GM10248 (cell line): ENCODE results near the gene PRKCQ.
"Not testable (repeated sequence)": the region's sequence is repeated elsewhere in the genome, so short reads cannot be mapped to it uniquely, and the experiment has no call there.

ENCODE experiments used
- CTCF ChIA-PET: fragments of 300-600 bp; sonication (Branson Sonifier 250); formaldehyde crosslinking; extraction: SDS; loops from one replicate; lab custom pipeline; 2021; ENCODE audit warnings: antibody characterized with exemption; lab: Yijun Ruan, JAX
- POLR2A ChIA-PET: fragments of 350-650 bp; sonication (Branson Sonifier 250); formaldehyde crosslinking; extraction: SDS; loops from one replicate; lab custom pipeline; 2020; ENCODE audit warnings: antibody characterized with exemption; lab: Yijun Ruan, JAX
- DNase-seq: peaks from one replicate; pipeline ENCODE4 v3.0.0; 2012; ENCODE audit errors: extremely low spot score
- TF ChIP-seq, protein P1 (sequence below): IDR thresholded peaks from 2 replicates; pipeline ENCODE4 v1.5.1; 2012; ENCODE audit warnings: mild to moderate bottlenecking, low read depth; ENCODE audit errors: extremely low read depth, missing control alignments, control extremely low read depth

The PRKCQ gene

DNA sequence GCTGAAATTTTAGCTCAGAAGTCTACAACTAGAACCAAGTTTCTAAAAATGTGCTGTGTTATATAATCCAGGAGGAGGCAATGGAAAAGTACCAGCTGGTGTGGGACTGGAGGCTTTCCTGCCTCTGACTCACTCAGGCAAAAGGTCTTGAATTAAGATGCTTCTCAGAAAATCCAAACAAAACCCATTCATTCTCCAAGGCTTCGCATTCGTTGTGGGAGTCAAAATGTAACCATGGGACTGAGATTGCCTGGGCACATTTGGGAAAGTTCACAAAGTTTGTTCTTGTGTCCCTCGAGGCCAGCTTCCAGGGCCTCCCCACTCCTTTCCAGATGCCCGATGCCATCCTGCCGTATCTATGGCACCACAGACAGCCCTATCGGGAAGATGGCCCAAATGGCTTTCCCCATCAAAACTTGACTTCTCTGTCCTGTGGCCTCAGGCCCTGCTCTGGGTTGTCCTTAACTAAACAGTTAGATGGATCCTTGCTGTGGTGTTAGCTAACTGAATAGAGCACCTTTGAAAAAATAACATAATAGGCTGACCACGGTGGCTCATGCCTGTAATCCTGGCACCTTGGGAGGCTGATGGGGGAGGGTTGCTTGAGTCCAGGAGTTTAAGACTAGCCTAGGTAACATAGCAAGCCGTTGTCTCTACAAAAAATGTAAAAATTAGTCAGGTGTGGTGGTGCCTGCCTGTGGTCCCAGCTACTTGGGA, 196.8 kb downstream of the PRKCQ start:
- TF ChIP-seq, protein P1, sequence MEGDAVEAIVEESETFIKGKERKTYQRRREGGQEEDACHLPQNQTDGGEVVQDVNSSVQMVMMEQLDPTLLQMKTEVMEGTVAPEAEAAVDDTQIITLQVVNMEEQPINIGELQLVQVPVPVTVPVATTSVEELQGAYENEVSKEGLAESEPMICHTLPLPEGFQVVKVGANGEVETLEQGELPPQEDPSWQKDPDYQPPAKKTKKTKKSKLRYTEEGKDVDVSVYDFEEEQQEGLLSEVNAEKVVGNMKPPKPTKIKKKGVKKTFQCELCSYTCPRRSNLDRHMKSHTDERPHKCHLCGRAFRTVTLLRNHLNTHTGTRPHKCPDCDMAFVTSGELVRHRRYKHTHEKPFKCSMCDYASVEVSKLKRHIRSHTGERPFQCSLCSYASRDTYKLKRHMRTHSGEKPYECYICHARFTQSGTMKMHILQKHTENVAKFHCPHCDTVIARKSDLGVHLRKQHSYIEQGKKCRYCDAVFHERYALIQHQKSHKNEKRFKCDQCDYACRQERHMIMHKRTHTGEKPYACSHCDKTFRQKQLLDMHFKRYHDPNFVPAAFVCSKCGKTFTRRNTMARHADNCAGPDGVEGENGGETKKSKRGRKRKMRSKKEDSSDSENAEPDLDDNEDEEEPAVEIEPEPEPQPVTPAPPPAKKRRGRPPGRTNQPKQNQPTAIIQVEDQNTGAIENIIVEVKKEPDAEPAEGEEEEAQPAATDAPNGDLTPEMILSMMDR, result no peak
- ChIA-PET CTCF (interaction anchor here (1.1 to 8.6 kb wide), 6 partner anchors 8 to 181 kb away, joined by 4 to 85 read pairs (median 6); partner anchors contain the start of gene PFKFB3), POLR2A (no interaction called here)
- DNase-seq, result no peak

DNA sequence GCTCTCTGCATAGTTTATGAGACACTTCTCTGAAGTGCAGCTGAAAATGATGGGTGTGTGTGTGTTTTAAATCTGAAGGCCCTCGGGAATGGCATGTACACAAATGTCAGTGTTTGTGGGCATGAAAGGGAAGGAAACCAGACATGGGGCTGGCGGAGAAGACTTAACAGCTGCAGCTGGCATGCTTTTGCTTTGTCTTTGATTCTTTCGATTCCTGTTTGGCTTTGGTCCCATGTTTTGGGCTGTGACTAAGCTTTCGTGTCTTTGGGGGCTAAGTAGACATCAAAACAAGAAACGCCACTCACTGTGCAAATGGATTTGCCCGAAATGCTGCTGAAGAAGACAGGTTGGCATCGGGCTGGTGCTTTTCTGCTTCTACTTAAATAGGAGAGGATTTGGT, 198.0 kb downstream of the PRKCQ start:
- POLR2A ChIA-PET, result interaction anchor here (0.6 kb wide), 1 partner anchor 179 kb away, joined by 3 read pairs; the partner anchor contains the start of gene PFKFB3
- CTCF ChIA-PET, result interaction anchor here (0.8 to 8.6 kb wide), 8 partner anchors 9 to 180 kb away, joined by 3 to 85 read pairs (median 4); partner anchors contain the start of gene PFKFB3
- TF ChIP-seq, protein P1, result no peak
- DNase-seq, result peak; percentile 39

DNA sequence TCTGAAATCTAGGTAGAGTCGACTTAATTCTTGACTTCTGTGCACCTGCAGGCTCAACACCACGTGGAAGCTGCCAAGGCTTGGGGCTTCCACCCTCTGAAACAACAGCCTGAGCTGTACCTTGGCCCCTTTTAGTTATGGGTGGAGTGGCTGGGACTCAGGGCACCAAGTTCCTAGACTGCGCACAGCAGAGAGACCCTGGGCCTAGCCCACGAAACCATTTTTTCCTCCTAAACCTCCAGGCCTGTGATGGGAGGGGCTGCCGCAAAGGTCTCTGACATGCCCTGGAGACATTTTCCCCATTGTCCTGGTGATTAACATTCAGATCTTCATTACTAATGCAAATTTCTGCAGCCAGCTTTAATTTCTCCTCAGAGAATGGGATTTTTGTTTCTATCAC, 199.6 kb downstream of the PRKCQ start:
- POLR2A ChIA-PET, CTCF ChIA-PET, DNase-seq: not testable (repeated sequence)

DNA sequence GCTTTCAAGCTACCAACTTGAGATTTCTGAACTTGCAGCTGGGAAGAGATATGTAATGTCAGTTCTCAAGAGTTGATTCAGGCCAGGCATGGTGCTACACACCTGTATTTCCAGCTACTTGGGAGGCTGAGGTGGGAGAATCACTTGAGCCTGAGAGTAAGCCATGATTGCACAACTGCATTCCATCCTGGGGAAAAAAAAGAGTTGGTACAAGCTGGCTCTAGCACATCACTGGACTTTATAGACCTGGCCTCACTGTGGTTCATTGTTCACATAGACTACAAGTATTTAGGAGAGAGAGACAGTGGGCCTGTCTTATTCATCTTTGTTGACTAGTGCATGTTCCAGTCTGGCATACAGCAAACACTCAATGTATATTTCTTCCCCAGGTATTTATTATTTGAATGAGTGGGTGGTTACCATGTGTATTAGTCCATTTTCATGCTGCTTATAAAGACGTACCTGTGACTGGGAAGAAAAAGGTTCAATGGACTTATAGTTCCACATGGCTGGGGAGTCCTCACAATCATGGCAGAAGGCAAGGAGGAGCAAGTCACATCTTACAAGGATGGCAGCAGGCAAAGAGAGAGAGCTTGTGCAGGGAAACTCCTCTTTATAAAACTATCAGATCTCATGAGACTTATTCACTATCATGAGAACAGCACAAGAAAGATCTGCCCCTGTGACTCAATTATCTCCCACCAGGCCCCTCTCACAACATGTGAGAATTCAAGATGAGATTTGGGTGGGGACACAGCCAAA, 200.9 kb downstream of the PRKCQ start:
- ChIA-PET CTCF (interaction anchor here (1.0 to 2.6 kb wide), 3 partner anchors 14 to 177 kb away, joined by 3 to 10 read pairs (median 3); partner anchors contain the start of gene PFKFB3), POLR2A (no interaction called here)
- no peak for DNase-seq
- TF ChIP-seq, protein P1, result no peak
